Measurements from ENCODE around the gene HIVEP3. TPM values are rescaled to one million over a fixed set of nuclear protein-coding genes. Genes with fewer than 3 reads are reported as not detected.

Gene HIVEP3
- total RNA-seq, 1 donor from 2014 or later = 8.9 TPM

- no peaks in the 10 kb centered on the region for H3K27me3 ChIP-seq (ENCODE audit: insufficient read depth, low read length)
- H2AFZ ChIP-seq (ENCODE audit: low read depth, low read length) = no peak overlapping the region
- H3K4me1 Mint-ChIP-seq (ENCODE audit: low read depth, unreplicated experiment) = peaks cover 17% of the 10 kb centered on the region
Measured at GRCh38 chr1:41479808-41480160, 438.9 kb downstream of the HIVEP3 start.

GRCh38 chr1:41479000-41479807 lies 439.5 kb downstream of the HIVEP3 start:
- H2AFZ ChIP-seq (ENCODE audit: low read depth, low read length) = no peak overlapping the region
- TF ChIP-seq EZH2 (IDR thresholded peaks at IDR 0.05; ENCODE audit: insufficient read depth, low read length) = no peak
- no peak for TF ChIP-seq CTCF (IDR thresholded peaks at IDR 0.05; ENCODE audit: insufficient read depth, low read depth, low read length)
- peak; percentile 55 for DNase-seq (ENCODE audit: low read depth)
- H3K27ac ChIP-seq (ENCODE audit: low read depth, low read length) = no peak overlapping the region
- no peaks in the 10 kb centered on the region for H4K20me1 ChIP-seq (ENCODE audit: insufficient read depth, low read length)
- Mint-ChIP-seq H3K27ac (ENCODE audit: unreplicated experiment) (no peak overlapping the region), H3K4me1 (ENCODE audit: low read depth, unreplicated experiment) (peaks cover 16% of the 10 kb centered on the region), H3K9me3 (ENCODE audit: unreplicated experiment) (no peaks in the 10 kb centered on the region), H3K36me3 (ENCODE audit: low read depth, unreplicated experiment) (no peaks in the 10 kb centered on the region), H3K4me3 (ENCODE audit: unreplicated experiment) (no peak overlapping the region), H3K27me3 (ENCODE audit: low read depth, unreplicated experiment) (peaks cover 15% of the 10 kb centered on the region)
- no peak overlapping the region for H3K4me2 ChIP-seq (ENCODE audit: low read length)
- no peak overlapping the region for H3K4me3 ChIP-seq (ENCODE audit: insufficient read depth, low read depth, low read length)
- FAIRE-seq = no peak
- H3K4me1 ChIP-seq (ENCODE audit: insufficient read depth, low read length) = peaks cover 30% of the 10 kb centered on the region
- no peaks in the 10 kb centered on the region for H3K36me3 ChIP-seq (ENCODE audit: insufficient read depth, low read length)
- H3K9ac ChIP-seq (ENCODE audit: low read length) = no peak overlapping the region
- H3K9me3 ChIP-seq (ENCODE audit: insufficient read depth, low read depth, low read length) = no peaks in the 10 kb centered on the region
- no peaks in the 10 kb centered on the region for H3K79me2 ChIP-seq (ENCODE audit: insufficient read depth, low read length)
- H3K27me3 ChIP-seq (ENCODE audit: insufficient read depth, low read length) = no peaks in the 10 kb centered on the region

More at GRCh38 chr1:41479808-41480160, 438.9 kb downstream of the HIVEP3 start:
- DNase-seq (ENCODE audit: low read depth) (no peak), FAIRE-seq (no peak)
- peaks cover 15% of the 10 kb centered on the region for H3K27me3 Mint-ChIP-seq (ENCODE audit: low read depth, unreplicated experiment)
- no peak overlapping the region for H3K9ac ChIP-seq (ENCODE audit: low read length)
- H4K20me1 ChIP-seq (ENCODE audit: insufficient read depth, low read length) = no peaks in the 10 kb centered on the region
- H3K79me2 ChIP-seq (ENCODE audit: insufficient read depth, low read length) = no peaks in the 10 kb centered on the region
- H3K27ac Mint-ChIP-seq (ENCODE audit: unreplicated experiment) = no peak overlapping the region
- TF ChIP-seq EZH2 (IDR thresholded peaks at IDR 0.05; ENCODE audit: insufficient read depth, low read length) (no peak), CTCF (IDR thresholded peaks at IDR 0.05; ENCODE audit: insufficient read depth, low read depth, low read length) (no peak)
- H3K4me1 ChIP-seq (ENCODE audit: insufficient read depth, low read length) = peaks cover 36% of the 10 kb centered on the region
- no peaks in the 10 kb centered on the region for H3K36me3 ChIP-seq (ENCODE audit: insufficient read depth, low read length)
- no peak overlapping the region for H3K4me3 ChIP-seq (ENCODE audit: insufficient read depth, low read depth, low read length)
- H3K4me2 ChIP-seq (ENCODE audit: low read length) = no peak overlapping the region
- H3K9me3 ChIP-seq (ENCODE audit: insufficient read depth, low read depth, low read length) = no peaks in the 10 kb centered on the region
- H3K4me3 Mint-ChIP-seq (ENCODE audit: unreplicated experiment) = no peak overlapping the region
- H3K9me3 Mint-ChIP-seq (ENCODE audit: unreplicated experiment) = no peaks in the 10 kb centered on the region
- no peaks in the 10 kb centered on the region for H3K36me3 Mint-ChIP-seq (ENCODE audit: low read depth, unreplicated experiment)
- H3K27ac ChIP-seq (ENCODE audit: low read depth, low read length) = no peak overlapping the region

- no peaks in the 10 kb centered on the region for H3K9me3 ChIP-seq (ENCODE audit: insufficient read depth, low read depth, low read length)
- H3K9ac ChIP-seq (ENCODE audit: low read length) = no peak overlapping the region
Measured at GRCh38 chr1:41478118-41478748, 440.5 kb downstream of the HIVEP3 start.

More at GRCh38 chr1:41478118-41478748, 440.5 kb downstream of the HIVEP3 start:
- Histone ChIP-seq H3K27ac (ENCODE audit: low read depth, low read length) (no peak overlapping the region), H3K4me3 (ENCODE audit: insufficient read depth, low read depth, low read length) (no peak overlapping the region), H3K36me3 (ENCODE audit: insufficient read depth, low read length) (no peaks in the 10 kb centered on the region), H4K20me1 (ENCODE audit: insufficient read depth, low read length) (no peaks in the 10 kb centered on the region), H3K27me3 (ENCODE audit: insufficient read depth, low read length) (no peaks in the 10 kb centered on the region), H3K4me2 (ENCODE audit: low read length) (no peak overlapping the region), H3K4me1 (ENCODE audit: insufficient read depth, low read length) (peaks cover 29% of the 10 kb centered on the region), H3K79me2 (ENCODE audit: insufficient read depth, low read length) (no peaks in the 10 kb centered on the region), H2AFZ (ENCODE audit: low read depth, low read length) (no peak overlapping the region)
- no peak overlapping the region for H3K27ac Mint-ChIP-seq (ENCODE audit: unreplicated experiment)
- DNase-seq (ENCODE audit: low read depth) = no peak
- no peak overlapping the region for H3K4me3 Mint-ChIP-seq (ENCODE audit: unreplicated experiment)
- H3K27me3 Mint-ChIP-seq (ENCODE audit: low read depth, unreplicated experiment) = peaks cover 15% of the 10 kb centered on the region
- no peaks in the 10 kb centered on the region for H3K9me3 Mint-ChIP-seq (ENCODE audit: unreplicated experiment)
- FAIRE-seq = no peak
- peaks cover 15% of the 10 kb centered on the region for H3K4me1 Mint-ChIP-seq (ENCODE audit: low read depth, unreplicated experiment)
- TF ChIP-seq CTCF (IDR thresholded peaks at IDR 0.05; ENCODE audit: insufficient read depth, low read depth, low read length) (no peak), EZH2 (IDR thresholded peaks at IDR 0.05; ENCODE audit: insufficient read depth, low read length) (no peak)
- no peaks in the 10 kb centered on the region for H3K36me3 Mint-ChIP-seq (ENCODE audit: low read depth, unreplicated experiment)

Data from astrocyte (in vitro differentiated cells and primary cell).